ENCODE measurements around the gene TMEM143. TPM values are rescaled to one million over a fixed set of nuclear protein-coding genes. Genes with fewer than 3 reads are reported as not detected.

TMEM143 gene
- total and polyA plus RNA-seq, 10 of the 15 experiments (the other 5 are each of a cell fraction or from before 2014, with no cell fraction given) = 1.5 to 19.5 (median 10.1) TPM

- no TSS peak for BruUV-seq (replicated peaks)
- no peak overlapping the region for H3K9ac ChIP-seq (ENCODE audit: control insufficient read depth, insufficient read depth, low read length)
- in situ Hi-C loops (cut with MboI) (no loop called here), intact Hi-C loops (cut with micrococcal nuclease; ENCODE audit: unreplicated experiment) (no loop called here)
- no peak for ATAC-seq
- no peaks in the 10 kb centered on the region for H3K79me2 ChIP-seq (ENCODE audit: control insufficient read depth, insufficient read depth, low read length)
- no peaks in the 10 kb centered on the region; a peak in 1 of 4 replicates for H3K36me3 ChIP-seq (ENCODE audit: control insufficient read depth in 2 of 2, insufficient read depth in 2 of 2, low read length in 1 of 2)
- H3K27me3 ChIP-seq (replicated peaks in 1 of 2; ENCODE audit: control insufficient read depth in 2 of 2, insufficient read depth in 2 of 2, low read length in 1 of 2) = no peaks in the 10 kb centered on the region
- SMC1A ChIA-PET (ENCODE audit: uncharacterized antibody, unreplicated experiment) = interaction anchor here (0.6 to 1.1 kb wide), 2 partner anchors 8 to 1596 kb away, joined by 3 to 4 read pairs; no protein-coding TSS in a partner anchor
- 95% methylated on average over 15 of the region's 15 CpGs for WGBS (ENCODE audit: insufficient coverage, insufficient replicate concordance, low lambda C conversion rate, missing lambda C conversion rate)
- RAD21 ChIA-PET (ENCODE audit: unreplicated experiment) = no interaction called here
- H4K20me1 ChIP-seq (ENCODE audit: control insufficient read depth, insufficient read depth) = no peaks in the 10 kb centered on the region
- DNase-seq (ENCODE audit: low read depth, low spot score) = no peak
- no peak overlapping the region for H2AFZ ChIP-seq (ENCODE audit: control insufficient read depth, low read depth, low read length)
- FAIRE-seq = no peak
- no peaks in the 10 kb centered on the region for H3K4me1 ChIP-seq (ENCODE audit: control insufficient read depth, insufficient read depth, low read length)
- TF ChIP-seq YY1 (IDR thresholded peaks at IDR 0.05; ENCODE audit: low read depth, low read length) (no peak), CREM (IDR thresholded peaks at IDR 0.05; ENCODE audit: low read depth) (no peak), BCL3 (IDR thresholded peaks at IDR 0.05; ENCODE audit: borderline replicate concordance, insufficient read depth, low read depth, low read length, poor library complexity, severe bottlenecking) (no peak), ZNF217 (IDR thresholded peaks at IDR 0.05) (no peak), SREBF1 (IDR thresholded peaks at IDR 0.05; ENCODE audit: low read length) (no peak), FOS (IDR thresholded peaks at IDR 0.05; ENCODE audit: borderline replicate concordance, extremely low read depth, insufficient read length) (no peak), KLF5 (IDR thresholded peaks at IDR 0.05; ENCODE audit: partially characterized antibody) (no peak), PAX8 (IDR thresholded peaks at IDR 0.05) (no peak), SMAD5 (IDR thresholded peaks at IDR 0.05; ENCODE audit: low read depth) (no peak), ZBTB40 (IDR thresholded peaks at IDR 0.05; ENCODE audit: borderline replicate concordance) (no peak), BCLAF1 (IDR thresholded peaks at IDR 0.05) (no peak), BACH1 (IDR thresholded peaks at IDR 0.05; ENCODE audit: borderline replicate concordance) (no peak), NFYB (IDR thresholded peaks at IDR 0.05; ENCODE audit: insufficient read depth, low read depth, low read length) (no peak)
- H3K9me3 ChIP-seq (replicated peaks; ENCODE audit: control insufficient read depth, insufficient read depth, low read length) = no peaks in the 10 kb centered on the region
- H3K4me2 ChIP-seq (ENCODE audit: control insufficient read depth, insufficient read depth) = no peak overlapping the region
- no peak overlapping the region for H3K4me3 ChIP-seq
- POLR2A ChIA-PET = interaction anchor here (0.7 to 1.2 kb wide), 3 partner anchors 10 to 744 kb away, joined by 3 to 5 read pairs (median 5); partner anchors contain the start of genes SYNGR4 and TMEM143
- no peak overlapping the region for H3K27ac ChIP-seq (ENCODE audit: control insufficient read depth, insufficient read depth)
- CTCF ChIA-PET = interaction anchor here (0.7 to 1.9 kb wide), 3 partner anchors 9 to 255 kb away, joined by 3 to 8 read pairs (median 3); partner anchors contain the start of genes SYNGR4 and TMEM143
These were observed 9.3 kb downstream of the TMEM143 start for GRCh38 chr19:48354332-48354992.

Measured in GM12878 (cell line).